Fibroblast of the aortic adventitia (primary cell): ENCODE data around the gene FOXD4. TPM values are rescaled to one million over a fixed set of nuclear protein-coding genes. Genes with fewer than 3 reads are reported as not detected.
"Not testable (repeated sequence)": the region's sequence is repeated elsewhere in the genome, so short reads cannot be mapped to it uniquely, and the experiment has no call there.

ENCODE experiments used
- DNase-seq: peaks from one replicate; pipeline ENCODE4 v3.0.0-alpha.2; 2010; ENCODE audit warnings: low read depth
- H3K4me3 ChIP-seq: 2 replicates; pipeline ENCODE4 v1.5.1; 2011; ENCODE audit warnings: low read depth, mild to moderate bottlenecking, control low read depth, low read length, moderate library complexity
- total RNA-seq: library from RNA; depleted of rRNA; stranded (reverse); fragments of >200 nt; gene quantifications from 2 replicates; pipeline ENCODE4 v1.2.3, GENCODE V29; 2012; ENCODE audit warnings: low replicate concordance

FOXD4 gene
- total RNA-seq = 0.27 TPM in 1 of 2 replicates, not detected in the other

- DNase-seq, H3K4me3 ChIP-seq: not testable (repeated sequence)
Measured at GRCh38 chr9:117995-118467, at the start of gene FOXD4. TSS of gene FOXD4 (minus strand) at chr9:118417. CDS start at chr9:118119, 298 bp downstream.

GRCh38 chr9:159871-160270, 41.7 kb upstream of the FOXD4 start:
- not testable (repeated sequence) for H3K4me3 ChIP-seq
- DNase-seq = peak; percentile 2

GRCh38 chr9:151173-151572, 33.0 kb upstream of the FOXD4 start:
- not testable (repeated sequence) for DNase-seq

GRCh38 chr9:139880-140279, 21.7 kb upstream of the FOXD4 start:
- DNase-seq, H3K4me3 ChIP-seq: not testable (repeated sequence)

More at GRCh38 chr9:151173-151572, 33.0 kb upstream of the FOXD4 start:
- not testable (repeated sequence) for H3K4me3 ChIP-seq

- H3K4me3 ChIP-seq, DNase-seq: not testable (repeated sequence)
Measured at GRCh38 chr9:117144-117994, 848 bp downstream of the FOXD4 start.

GRCh38 chr9:116239-117077, 1.8 kb downstream of the FOXD4 start:
- DNase-seq, H3K4me3 ChIP-seq: not testable (repeated sequence)

GRCh38 chr9:115118-115451, 3.1 kb downstream of the FOXD4 start:
- not testable (repeated sequence) for DNase-seq, H3K4me3 ChIP-seq

GRCh38 chr9:114267-115117, 3.7 kb downstream of the FOXD4 start:
- H3K4me3 ChIP-seq = peak overlapping the region; percentile 31
- not testable (repeated sequence) for DNase-seq

GRCh38 chr9:113468-114266, 4.5 kb downstream of the FOXD4 start:
- peak overlapping the region; percentile 31 for H3K4me3 ChIP-seq
- not testable (repeated sequence) for DNase-seq

GRCh38 chr9:112589-113467, 5.4 kb downstream of the FOXD4 start:
- DNase-seq, H3K4me3 ChIP-seq: not testable (repeated sequence)

GRCh38 chr9:110672-111071, 7.5 kb downstream of the FOXD4 start:
- DNase-seq, H3K4me3 ChIP-seq: not testable (repeated sequence)

GRCh38 chr9:109540-109939, 8.7 kb downstream of the FOXD4 start:
- DNase-seq = not testable (repeated sequence)

GRCh38 chr9:108742-109495, 9.3 kb downstream of the FOXD4 start:
- not testable (repeated sequence) for DNase-seq, H3K4me3 ChIP-seq

More at GRCh38 chr9:109540-109939, 8.7 kb downstream of the FOXD4 start:
- H3K4me3 ChIP-seq = not testable (repeated sequence)

- not testable (repeated sequence) for H3K4me3 ChIP-seq, DNase-seq
Measured at GRCh38 chr9:105991-106390, 12.2 kb downstream of the FOXD4 start.

- H3K4me3 ChIP-seq, DNase-seq: not testable (repeated sequence)
Measured at GRCh38 chr9:100430-100829, 17.8 kb downstream of the FOXD4 start.

- not testable (repeated sequence) for DNase-seq, H3K4me3 ChIP-seq
Measured at GRCh38 chr9:99867-100266, 18.4 kb downstream of the FOXD4 start.
